Heart right ventricle (tissue), 16 donors: ENCODE results near the gene SETSIP. TPM values are rescaled to one million over a fixed set of nuclear protein-coding genes. Genes with fewer than 3 reads are reported as not detected.

Experiments
- ATAC-seq, 8 donors: fragments of 200-7000 bp; cut with Tn5 transposase; one replicate each; pipeline ENCODE4 v1.9.1; 2020; ENCODE audit warnings: mild to moderate bottlenecking in 8 of 8, moderate library complexity in 8 of 8, moderate number of reproducible peaks in 1 of 8
- DNase-seq, 2 donors: peaks; one replicate each; pipeline ENCODE4 v3.0.0-alpha.2; 2020
- H3K27ac ChIP-seq, 10 donors: fragments of 200-600 bp; sonication (generic) in 2 of 10; one replicate each; pipeline versions ENCODE4 v1.5.0 to v1.8.0; 2020 to 2022; ENCODE audit warnings: mild to moderate bottlenecking in 3 of 10
- H3K27me3 ChIP-seq, 7 donors: fragments of 200-600 bp; one replicate each; pipeline ENCODE4 v1.8.0; 2021 to 2022; ENCODE audit warnings: mild to moderate bottlenecking in 2 of 7
- H3K36me3 ChIP-seq, 9 donors: fragments of 200-600 bp; sonication (generic) in 1 of 9; one replicate each; pipeline versions ENCODE4 v1.5.0 to v1.8.0; 2020 to 2022; ENCODE audit warnings: mild to moderate bottlenecking in 2 of 9
- H3K4me1 ChIP-seq, 9 donors: fragments of 200-600 bp; sonication (generic) in 1 of 9; one replicate each; pipeline versions ENCODE4 v1.5.0 to v1.8.0; 2020 to 2022; ENCODE audit warnings: mild to moderate bottlenecking in 4 of 9
- H3K4me3 ChIP-seq, 10 donors: fragments of 200-600 bp; sonication (generic) in 2 of 10; one replicate each; pipeline versions ENCODE4 v1.5.0 to v1.8.0; 2020 to 2022; ENCODE audit warnings: mild to moderate bottlenecking in 7 of 10, moderate library complexity in 2 of 10
- H3K9me3 ChIP-seq, 11 donors: fragments of 200-600 bp in 10 of 11; sonication (generic) in 2 of 11; one replicate each; pipeline versions ENCODE4 v1.5.0 to v1.8.0; 2013 to 2022; ENCODE audit warnings: mild to moderate bottlenecking in 2 of 11, control low read depth in 1 of 11, moderate library complexity in 1 of 11
- CTCF ChIP-seq, 9 donors: fragments of 200-600 bp; sonication (generic) in 2 of 9; IDR thresholded peaks; one replicate each; pipeline versions ENCODE4 v1.5.0 to v1.8.0; 2021 to 2022; ENCODE audit warnings: antibody characterized with exemption in 9 of 9, mild to moderate bottlenecking in 5 of 9, moderate library complexity in 1 of 9
- WGBS, 2 donors: extraction: QIAGEN DNeasy Blood & Tissue Kit; methylation state at CpG; one replicate each; pipeline ENCODE4 v1.1.7; 2013; ENCODE audit warnings: inconsistent platforms in 1 of 2; 5-methylcytosine and 5-hydroxymethylcytosine counted together
- intact Hi-C, 10 donors: fragments of 100-400 bp; cut with DNase I; formaldehyde crosslinking; loops; one replicate each; pipeline versions ENCODE4 v1.11.1 to v1.14.2; 2022
- long read RNA-seq, 3 donors: library from polyadenylated mRNA; unstranded; transcript quantifications; one replicate each; pipeline ENCODE4 v2.0.0, GENCODE V29; 2020 to 2021
- polyA plus RNA-seq, 2 donors: library from polyadenylated mRNA; stranded (reverse); fragments of 200-250 nt; gene quantifications; one replicate each; pipeline ENCODE4 v1.2.3, GENCODE V29; 2013
- total RNA-seq, 10 donors: library from RNA; stranded (reverse); fragmentation: NEBNext Ultra II Directional in 3 of 10; extraction: Animal tissue kit (Norgen Biotek cat#: 25700) in 3 of 10; gene quantifications; one replicate each; pipeline versions ENCODE4 v1.2.1 to v1.2.4, GENCODE V29; 2021 to 2023
- donor health status: Arrhythmogenic right ventricular cardiomyopathy.
- donor health status: ischemic (EF 13 %, LVEDD 7.1; RV severe dilation, severe dysfunction).
- donor health status: healthy with polysubstance abuse.
- donor health status: DM: no; HTN: yes; CAD: no.
- donor health status: DM: no; HTN: no; CAD: no.
- donor health status: ischemic (EF 25% LVEDD 6.9; RV normal size, moderate dysfunction).
- donor health status: ischemic (EF 25% LVEDD 5.7; RV mildly dilated, moderate dysfunction).
- donor health status: healthy.
- donor health status: DM: yes; HTN: yes; CAD: no.
- donor health status: Ischemic cardiomyopathy.
- donor health status: ischemic (EF 35%, LVEDD 5.7; RV mildly dilated, moderate dysfunction).
- donor health status: nonischemic (EF 11% LVEDD 7.7; RV severe dilation, severe dysfunction).
- donor health status: DM: yes; HTN: yes; CAD: no.
- donor health status: PGD.
- donor health status: ischemic (EF 29% LVEDD 5.4; RV normal size, mild dysfunction).
- donor health status: nonischemic (EF 23%, LVEDD 6.1; RV moderate dilation, normal function).

Gene SETSIP
- total RNA-seq (not detected), polyA plus RNA-seq (not detected)
- long read RNA-seq, donor 1 = 0 reads
- long read RNA-seq, donor 2 = 0 reads
- long read RNA-seq, donor 3 = 0 reads

- H3K36me3 ChIP-seq = no peaks in the 10 kb centered on the region
- H3K9me3 ChIP-seq = no peaks in the 10 kb centered on the region
- DNase-seq = no peak
- intact Hi-C loops = no loop called here
- H3K4me3 ChIP-seq = no peak within 1 kb of the TSS
- 78% methylated on average over 3 of the region's 3 CpGs for WGBS, 2 donors
- peaks cover 0 to 6% (median 0%) of the 10 kb centered on the region in 9 donors for H3K4me1 ChIP-seq
- no peak for ATAC-seq
- H3K27me3 ChIP-seq = no peaks in the 10 kb centered on the region
- H3K27ac ChIP-seq = no peak within 1 kb of the TSS
- no peak for TF ChIP-seq CTCF (IDR thresholded peaks at IDR 0.05)
Observed at GRCh38 chr1:92075311-92075710, at the start of gene SETSIP. Gene SETSIP, minus strand, starts transcription at chr1:92075411. Its CDS starts 0 bp downstream, at chr1:92075411.

- no peaks in the 10 kb centered on the region for H3K27me3 ChIP-seq
- WGBS, 2 donors = 40 to 55% methylated on average over 3 of the region's 3 CpGs
- TF ChIP-seq CTCF (IDR thresholded peaks at IDR 0.05) = no peak
- peak overlapping the region in 3 of 10 donors; percentile 4 to 51 (median 17) for H3K27ac ChIP-seq
- no peaks in the 10 kb centered on the region for H3K9me3 ChIP-seq
- H3K36me3 ChIP-seq = no peaks in the 10 kb centered on the region
- intact Hi-C loops = loop anchor here in 1 of 10 donors (10.0 kb wide), 1 partner anchor 59 kb away; no protein-coding TSS in a partner anchor
- H3K4me1 ChIP-seq = peaks cover 0 to 13% (median 0%) of the 10 kb centered on the region in 9 donors
- no peak overlapping the region for H3K4me3 ChIP-seq
- no peak for DNase-seq
- ATAC-seq = peak in 1 of 8 donors; percentile 58
Observed at GRCh38 chr1:92123868-92124267, 48.7 kb upstream of the SETSIP start.

GRCh38 chr1:92118826-92119225 is 43.6 kb upstream of the SETSIP start:
- no peak for TF ChIP-seq CTCF (IDR thresholded peaks at IDR 0.05)
- intact Hi-C loops = no loop called here
- Histone ChIP-seq H3K4me3 (no peak overlapping the region), H3K36me3 (no peaks in the 10 kb centered on the region), H3K9me3 (no peaks in the 10 kb centered on the region), H3K27ac (no peak overlapping the region), H3K27me3 (no peaks in the 10 kb centered on the region), H3K4me1 (peaks cover 0 to 2% (median 0%) of the 10 kb centered on the region in 9 donors)
- ATAC-seq = no peak
- no peak for DNase-seq
- 73 to 78% methylated on average over 3 of the region's 3 CpGs for WGBS, 2 donors

GRCh38 chr1:92117526-92117925 is 42.3 kb upstream of the SETSIP start:
- no peak overlapping the region for H3K4me3 ChIP-seq
- H3K27me3 ChIP-seq = no peaks in the 10 kb centered on the region
- H3K27ac ChIP-seq = no peak overlapping the region
- no peak for ATAC-seq
- H3K36me3 ChIP-seq = no peaks in the 10 kb centered on the region
- peaks cover 0 to 2% (median 0%) of the 10 kb centered on the region in 9 donors for H3K4me1 ChIP-seq
- DNase-seq = no peak
- WGBS, 2 donors = 54 to 66% methylated on average over 2 of the region's 2 CpGs
- no peaks in the 10 kb centered on the region for H3K9me3 ChIP-seq
- TF ChIP-seq CTCF (IDR thresholded peaks at IDR 0.05) = no peak
- intact Hi-C loops = no loop called here
